ENCODE data around the gene NUP107.

DNA sequence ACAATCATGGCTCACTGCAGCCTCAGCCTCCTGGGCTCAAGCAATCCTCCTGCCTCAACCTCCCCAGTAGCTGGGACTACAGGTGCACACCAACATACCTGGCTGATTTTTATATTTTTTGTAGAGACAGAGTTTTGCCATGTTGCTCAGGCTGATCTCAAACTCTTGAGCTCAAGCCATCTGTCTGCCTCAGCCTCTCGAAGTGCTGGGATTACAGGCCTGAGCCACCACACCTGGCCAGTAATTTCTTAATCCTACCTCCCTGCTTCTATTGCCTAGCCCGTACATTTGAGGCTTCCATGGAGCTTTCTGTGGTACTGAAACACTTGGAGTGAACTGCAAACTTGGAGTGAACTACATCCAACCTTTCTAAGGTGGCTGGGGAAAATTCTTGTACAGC lies 79.9 kb downstream of the NUP107 start:
- no peak for TF ChIP-seq EZH2phosphoT487 (IDR thresholded peaks at IDR 0.05; ENCODE audit: borderline replicate concordance, low read length)
- TF ChIP-seq, protein P1, sequence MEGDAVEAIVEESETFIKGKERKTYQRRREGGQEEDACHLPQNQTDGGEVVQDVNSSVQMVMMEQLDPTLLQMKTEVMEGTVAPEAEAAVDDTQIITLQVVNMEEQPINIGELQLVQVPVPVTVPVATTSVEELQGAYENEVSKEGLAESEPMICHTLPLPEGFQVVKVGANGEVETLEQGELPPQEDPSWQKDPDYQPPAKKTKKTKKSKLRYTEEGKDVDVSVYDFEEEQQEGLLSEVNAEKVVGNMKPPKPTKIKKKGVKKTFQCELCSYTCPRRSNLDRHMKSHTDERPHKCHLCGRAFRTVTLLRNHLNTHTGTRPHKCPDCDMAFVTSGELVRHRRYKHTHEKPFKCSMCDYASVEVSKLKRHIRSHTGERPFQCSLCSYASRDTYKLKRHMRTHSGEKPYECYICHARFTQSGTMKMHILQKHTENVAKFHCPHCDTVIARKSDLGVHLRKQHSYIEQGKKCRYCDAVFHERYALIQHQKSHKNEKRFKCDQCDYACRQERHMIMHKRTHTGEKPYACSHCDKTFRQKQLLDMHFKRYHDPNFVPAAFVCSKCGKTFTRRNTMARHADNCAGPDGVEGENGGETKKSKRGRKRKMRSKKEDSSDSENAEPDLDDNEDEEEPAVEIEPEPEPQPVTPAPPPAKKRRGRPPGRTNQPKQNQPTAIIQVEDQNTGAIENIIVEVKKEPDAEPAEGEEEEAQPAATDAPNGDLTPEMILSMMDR (conservative IDR thresholded peaks at IDR 0.05; ENCODE audit: low read depth, low read length) = no peak

All from PC-3 (cell line).